ENCODE data around the gene PIK3R4. TPM values are rescaled to one million over a fixed set of nuclear protein-coding genes. Genes with fewer than 3 reads are reported as not detected.

Gene PIK3R4
- polyA plus RNA-seq, 4 donors: 41.8 to 50.5 (median 45.8) TPM

GRCh38 chr3:130743354-130743753, 3.3 kb downstream of the PIK3R4 start:
- no peak for DNase-seq (ENCODE audit: low read depth in 4 of 4, low spot score in 3 of 4)

GRCh38 chr3:130741946-130742610, 4.6 kb downstream of the PIK3R4 start:
- no peak for DNase-seq (ENCODE audit: low read depth in 4 of 4, low spot score in 3 of 4)

GRCh38 chr3:130739848-130740247, 6.8 kb downstream of the PIK3R4 start:
- no peak for DNase-seq (ENCODE audit: low read depth in 4 of 4, low spot score in 3 of 4)

- no peak for DNase-seq (ENCODE audit: low read depth in 4 of 4, low spot score in 3 of 4)
Measured at GRCh38 chr3:130738241-130738640, 8.4 kb downstream of the PIK3R4 start.

- DNase-seq (ENCODE audit: low read depth in 4 of 4, low spot score in 3 of 4): no peak
Measured at GRCh38 chr3:130737622-130738021, 9.0 kb downstream of the PIK3R4 start.

GRCh38 chr3:130733236-130733875, 13.3 kb downstream of the PIK3R4 start:
- no peak for DNase-seq (ENCODE audit: low read depth in 4 of 4, low spot score in 3 of 4)

GRCh38 chr3:130732501-130732900, 14.1 kb downstream of the PIK3R4 start:
- no peak for DNase-seq (ENCODE audit: low read depth in 4 of 4, low spot score in 3 of 4)

GRCh38 chr3:130731817-130732216, 14.8 kb downstream of the PIK3R4 start:
- no peak for DNase-seq (ENCODE audit: low read depth in 4 of 4, low spot score in 3 of 4)

GRCh38 chr3:130729154-130729553, 17.5 kb downstream of the PIK3R4 start:
- no peak for DNase-seq (ENCODE audit: low read depth in 4 of 4, low spot score in 3 of 4)

- no peak for DNase-seq (ENCODE audit: low read depth in 4 of 4, low spot score in 3 of 4)
Measured at GRCh38 chr3:130728037-130728436, 18.6 kb downstream of the PIK3R4 start.

- no peak for DNase-seq (ENCODE audit: low read depth in 4 of 4, low spot score in 3 of 4)
Measured at GRCh38 chr3:130725746-130726145, 20.9 kb downstream of the PIK3R4 start.

GRCh38 chr3:130715616-130716015, 31.0 kb downstream of the PIK3R4 start:
- no peak for DNase-seq (ENCODE audit: low read depth in 4 of 4, low spot score in 3 of 4)

GRCh38 chr3:130712718-130713423, 33.8 kb downstream of the PIK3R4 start:
- no peak for DNase-seq (ENCODE audit: low read depth in 4 of 4, low spot score in 3 of 4)

- no peak for DNase-seq (ENCODE audit: low read depth in 4 of 4, low spot score in 3 of 4)
Measured at GRCh38 chr3:130711565-130712324, 34.9 kb downstream of the PIK3R4 start.

- DNase-seq (ENCODE audit: low read depth in 4 of 4, low spot score in 3 of 4): no peak
Measured at GRCh38 chr3:130709671-130710070, 37.0 kb downstream of the PIK3R4 start.

- no peak for DNase-seq (ENCODE audit: low read depth in 4 of 4, low spot score in 3 of 4)
Measured at GRCh38 chr3:130707902-130708601, 38.6 kb downstream of the PIK3R4 start.

- DNase-seq (ENCODE audit: low read depth in 4 of 4, low spot score in 3 of 4): no peak
Measured at GRCh38 chr3:130705501-130705900, 41.1 kb downstream of the PIK3R4 start.

- no peak for DNase-seq (ENCODE audit: low read depth in 4 of 4, low spot score in 3 of 4)
Measured at GRCh38 chr3:130702985-130703384, 43.6 kb downstream of the PIK3R4 start.

- no peak for DNase-seq (ENCODE audit: low read depth in 4 of 4, low spot score in 3 of 4)
Measured at GRCh38 chr3:130700541-130700940, 46.1 kb downstream of the PIK3R4 start.

GRCh38 chr3:130699765-130700164, 46.9 kb downstream of the PIK3R4 start:
- no peak for DNase-seq (ENCODE audit: low read depth in 4 of 4, low spot score in 3 of 4)

- DNase-seq (ENCODE audit: low read depth in 4 of 4, low spot score in 3 of 4): no peak
Measured at GRCh38 chr3:130693314-130693713, 53.3 kb downstream of the PIK3R4 start.
